ENCODE results near the gene KRTAP10-8.

Gene KRTAP10-8

GRCh38 chr21:44583800-44584147 is 28.1 kb upstream of the KRTAP10-8 start:
- DNase-seq (ENCODE audit: low spot score), result no peak
- Histone ChIP-seq H4K8ac (ENCODE audit: low read depth, low read length) (no peak overlapping the region), H2AFZ (ENCODE audit: low read length) (no peak overlapping the region), H2AK5ac (ENCODE audit: low read depth, low read length) (no peak overlapping the region), H4K91ac (ENCODE audit: low read depth, low read length, poor library complexity) (no peak overlapping the region), H3K18ac (ENCODE audit: low read length) (no peak overlapping the region), H3K27ac (replicated peaks; ENCODE audit: low read length) (no peak overlapping the region), H3K79me1 (ENCODE audit: low read depth, low read length) (no peaks in the 10 kb centered on the region), H3K23ac (ENCODE audit: low read depth, low read length, poor library complexity) (no peak overlapping the region), H3K9me3 (replicated peaks in 1 of 2; ENCODE audit: control insufficient read depth in 2 of 2, insufficient read depth in 1 of 2, low read depth in 1 of 2, low read length in 2 of 2) (peaks cover 2 to 6% of the 10 kb centered on the region in 2 donors), H3K9ac (ENCODE audit: low read depth, low read length, poor library complexity) (no peak overlapping the region), H3K4me2 (ENCODE audit: insufficient read depth, low read length, poor library complexity, severe bottlenecking) (no peak overlapping the region), H2BK12ac (ENCODE audit: low read length) (no peak overlapping the region), H3K27me3 (ENCODE audit: control insufficient read depth in 3 of 3, insufficient read depth in 3 of 3, low read depth in 1 of 3, low read length in 3 of 3) (peaks cover 0 to 6% (median 0%) of the 10 kb centered on the region in 3 experiments), H2BK15ac (ENCODE audit: low read length) (no peak overlapping the region), H3K4me3 (ENCODE audit: low read length in 2 of 2) (no peak overlapping the region), H3K14ac (ENCODE audit: low read length) (no peak overlapping the region), H3K4me1 (ENCODE audit: control insufficient read depth in 2 of 2, insufficient read depth in 1 of 2, low read depth in 1 of 2, low read length in 2 of 2) (no peaks in the 10 kb centered on the region), H2BK120ac (ENCODE audit: low read depth, low read length) (no peak overlapping the region), H2BK5ac (ENCODE audit: low read length) (no peak overlapping the region), H3K36me3 (replicated peaks in 1 of 2; ENCODE audit: control insufficient read depth in 2 of 2, insufficient read depth in 2 of 2, low read length in 2 of 2) (no peaks in the 10 kb centered on the region), H3K4ac (ENCODE audit: low read length) (no peak overlapping the region)
- WGBS, 2 donors (ENCODE audit: extremely low coverage in 2 of 2, insufficient read length in 2 of 2, insufficient replicate concordance in 1 of 2), result no CpG with 5 or more reads among the region's 6 CpGs

DNA sequence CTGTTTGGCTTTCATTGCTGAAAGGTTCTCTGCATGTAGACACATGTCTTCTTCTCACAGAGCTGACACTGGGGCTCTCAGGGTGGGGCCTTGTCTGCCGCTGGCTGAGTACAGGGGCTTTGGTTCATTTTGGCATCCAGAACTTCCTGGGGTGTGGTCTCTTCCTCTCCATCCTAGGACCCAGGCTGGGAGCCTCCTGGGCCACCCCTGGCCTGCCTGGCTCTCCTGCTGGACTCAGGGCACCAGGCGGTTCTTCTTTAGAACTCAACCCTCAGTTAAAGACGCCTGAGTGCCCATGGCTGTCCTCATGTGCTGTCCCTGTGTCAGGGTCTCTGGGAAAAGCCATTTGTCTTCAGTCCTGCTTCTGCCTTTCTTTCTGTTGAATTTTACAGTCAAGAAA is 26.0 kb upstream of the KRTAP10-8 start:
- Histone ChIP-seq H3K14ac (ENCODE audit: low read length) (no peak overlapping the region), H3K27ac (replicated peaks; ENCODE audit: low read length) (no peak overlapping the region), H3K4me1 (ENCODE audit: control insufficient read depth in 2 of 2, insufficient read depth in 1 of 2, low read depth in 1 of 2, low read length in 2 of 2) (no peaks in the 10 kb centered on the region), H2AFZ (ENCODE audit: low read length) (no peak overlapping the region), H3K36me3 (replicated peaks in 1 of 2; ENCODE audit: control insufficient read depth in 2 of 2, insufficient read depth in 2 of 2, low read length in 2 of 2) (no peaks in the 10 kb centered on the region), H3K4ac (ENCODE audit: low read length) (no peak overlapping the region), H2AK5ac (ENCODE audit: low read depth, low read length) (no peak overlapping the region), H2BK5ac (ENCODE audit: low read length) (no peak overlapping the region), H4K91ac (ENCODE audit: low read depth, low read length, poor library complexity) (no peak overlapping the region), H3K18ac (ENCODE audit: low read length) (no peak overlapping the region), H2BK12ac (ENCODE audit: low read length) (no peak overlapping the region), H3K23ac (ENCODE audit: low read depth, low read length, poor library complexity) (no peak overlapping the region), H3K79me1 (ENCODE audit: low read depth, low read length) (peaks cover 3% of the 10 kb centered on the region), H2BK120ac (ENCODE audit: low read depth, low read length) (no peak overlapping the region), H3K9me3 (replicated peaks in 1 of 2; ENCODE audit: control insufficient read depth in 2 of 2, insufficient read depth in 1 of 2, low read depth in 1 of 2, low read length in 2 of 2) (peaks cover 5 to 6% of the 10 kb centered on the region in 2 donors), H2BK15ac (ENCODE audit: low read length) (no peak overlapping the region), H3K27me3 (ENCODE audit: control insufficient read depth in 3 of 3, insufficient read depth in 3 of 3, low read depth in 1 of 3, low read length in 3 of 3) (peaks cover 0 to 6% (median 0%) of the 10 kb centered on the region in 3 experiments), H3K4me3 (ENCODE audit: low read length in 2 of 2) (no peak overlapping the region), H4K8ac (ENCODE audit: low read depth, low read length) (no peak overlapping the region), H3K4me2 (ENCODE audit: insufficient read depth, low read length, poor library complexity, severe bottlenecking) (no peak overlapping the region), H3K9ac (ENCODE audit: low read depth, low read length, poor library complexity) (no peak overlapping the region)
- DNase-seq (ENCODE audit: low spot score), result no peak
- no CpG with 5 or more reads among the region's 3 CpGs for WGBS, 2 donors (ENCODE audit: extremely low coverage in 2 of 2, insufficient read length in 2 of 2, insufficient replicate concordance in 1 of 2)

- no peak overlapping the region for H2BK12ac ChIP-seq (ENCODE audit: low read length)
- peak overlapping the region; percentile 90 for H2AK5ac ChIP-seq (ENCODE audit: low read depth, low read length)
- H4K91ac ChIP-seq (ENCODE audit: low read depth, low read length, poor library complexity), result no peak overlapping the region
- no peak for DNase-seq (ENCODE audit: low spot score)
- no peak overlapping the region for H4K8ac ChIP-seq (ENCODE audit: low read depth, low read length)
- peak overlapping the region; percentile 33 for H3K18ac ChIP-seq (ENCODE audit: low read length)
- H3K9ac ChIP-seq (ENCODE audit: low read depth, low read length, poor library complexity), result no peak overlapping the region
- no peak overlapping the region for H3K4me2 ChIP-seq (ENCODE audit: insufficient read depth, low read length, poor library complexity, severe bottlenecking)
- peaks cover 0 to 3% of the 10 kb centered on the region in 2 donors for H3K9me3 ChIP-seq (replicated peaks in 1 of 2; ENCODE audit: control insufficient read depth in 2 of 2, insufficient read depth in 1 of 2, low read depth in 1 of 2, low read length in 2 of 2)
- peaks cover 0 to 4% (median 0%) of the 10 kb centered on the region in 3 experiments for H3K27me3 ChIP-seq (ENCODE audit: control insufficient read depth in 3 of 3, insufficient read depth in 3 of 3, low read depth in 1 of 3, low read length in 3 of 3)
- H2BK15ac ChIP-seq (ENCODE audit: low read length), result peak overlapping the region; percentile 79
- peak overlapping the region; percentile 78 for H2BK120ac ChIP-seq (ENCODE audit: low read depth, low read length)
- H3K27ac ChIP-seq (replicated peaks; ENCODE audit: low read length), result no peak overlapping the region
- peaks cover 3% of the 10 kb centered on the region for H3K79me1 ChIP-seq (ENCODE audit: low read depth, low read length)
- no peak overlapping the region for H3K4ac ChIP-seq (ENCODE audit: low read length)
- no peak overlapping the region for H2BK5ac ChIP-seq (ENCODE audit: low read length)
- no peak overlapping the region for H3K14ac ChIP-seq (ENCODE audit: low read length)
- no CpG with 5 or more reads among the region's 2 CpGs for WGBS, 2 donors (ENCODE audit: extremely low coverage in 2 of 2, insufficient read length in 2 of 2, insufficient replicate concordance in 1 of 2)
- H3K23ac ChIP-seq (ENCODE audit: low read depth, low read length, poor library complexity), result no peak overlapping the region
- H2AFZ ChIP-seq (ENCODE audit: low read length), result no peak overlapping the region
- peaks cover 3 to 4% of the 10 kb centered on the region in 2 donors for H3K4me1 ChIP-seq (ENCODE audit: control insufficient read depth in 2 of 2, insufficient read depth in 1 of 2, low read depth in 1 of 2, low read length in 2 of 2)
- H3K4me3 ChIP-seq (ENCODE audit: low read length in 2 of 2), result no peak overlapping the region
- H3K36me3 ChIP-seq (replicated peaks in 1 of 2; ENCODE audit: control insufficient read depth in 2 of 2, insufficient read depth in 2 of 2, low read length in 2 of 2), result no peaks in the 10 kb centered on the region
Observed at GRCh38 chr21:44589094-44589493, 22.8 kb upstream of the KRTAP10-8 start.

DNA sequence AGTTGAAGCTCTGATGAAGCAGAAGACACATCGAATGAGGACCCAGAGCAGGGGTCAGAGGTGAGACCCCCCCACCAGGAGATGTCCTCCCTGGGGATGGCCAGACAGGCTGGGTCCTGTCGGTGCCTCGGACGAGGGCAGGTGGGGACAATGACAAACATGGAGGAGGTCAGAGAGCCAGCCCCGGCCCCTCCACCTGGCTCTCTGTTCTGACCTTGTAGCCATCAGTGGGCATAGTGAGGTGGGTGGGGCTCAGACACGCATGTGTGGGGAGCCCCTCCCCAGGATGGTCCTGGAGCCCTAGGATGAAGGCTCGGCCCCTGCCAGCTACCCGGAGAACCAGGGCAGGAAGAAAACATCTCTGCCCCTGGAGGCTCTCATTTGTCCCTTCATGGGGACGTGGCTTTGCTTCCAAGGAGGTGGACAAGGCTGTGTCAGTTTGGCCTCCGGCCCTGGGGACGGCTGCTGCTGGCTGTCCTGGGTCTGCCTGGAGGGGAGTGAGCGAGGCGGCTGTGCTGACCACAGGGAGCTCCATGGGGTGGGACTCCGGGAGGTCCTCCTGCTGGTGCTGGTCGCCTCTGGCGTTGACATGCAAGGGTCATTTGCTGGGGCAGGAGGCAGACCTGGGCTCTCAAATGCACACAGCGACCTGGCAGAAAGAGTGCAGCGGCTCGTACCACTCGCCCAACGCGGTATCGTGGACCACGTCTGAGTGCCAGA is 22.1 kb upstream of the KRTAP10-8 start:
- no peak overlapping the region for H3K9ac ChIP-seq (ENCODE audit: low read depth, low read length, poor library complexity)
- peaks cover 3 to 6% of the 10 kb centered on the region in 2 donors for H3K4me1 ChIP-seq (ENCODE audit: control insufficient read depth in 2 of 2, insufficient read depth in 1 of 2, low read depth in 1 of 2, low read length in 2 of 2)
- no peak overlapping the region for H3K27ac ChIP-seq (replicated peaks; ENCODE audit: low read length)
- peak overlapping the region; percentile 75 for H2BK12ac ChIP-seq (ENCODE audit: low read length)
- H3K4me2 ChIP-seq (ENCODE audit: insufficient read depth, low read length, poor library complexity, severe bottlenecking), result no peak overlapping the region
- peak overlapping the region; percentile 85 for H2BK5ac ChIP-seq (ENCODE audit: low read length)
- H2BK15ac ChIP-seq (ENCODE audit: low read length), result peak overlapping the region; percentile 79
- peak overlapping the region; percentile 59 for H4K8ac ChIP-seq (ENCODE audit: low read depth, low read length)
- peak overlapping the region; percentile 33 for H3K18ac ChIP-seq (ENCODE audit: low read length)
- H3K14ac ChIP-seq (ENCODE audit: low read length), result peak overlapping the region; percentile 76
- peaks cover 0 to 3% (median 0%) of the 10 kb centered on the region in 3 experiments for H3K27me3 ChIP-seq (ENCODE audit: control insufficient read depth in 3 of 3, insufficient read depth in 3 of 3, low read depth in 1 of 3, low read length in 3 of 3)
- H3K36me3 ChIP-seq (replicated peaks in 1 of 2; ENCODE audit: control insufficient read depth in 2 of 2, insufficient read depth in 2 of 2, low read length in 2 of 2), result no peaks in the 10 kb centered on the region
- DNase-seq (ENCODE audit: low spot score), result no peak
- no CpG with 5 or more reads among the region's 24 CpGs for WGBS, 2 donors (ENCODE audit: extremely low coverage in 2 of 2, insufficient read length in 2 of 2, insufficient replicate concordance in 1 of 2)
- H4K91ac ChIP-seq (ENCODE audit: low read depth, low read length, poor library complexity), result no peak overlapping the region
- H3K79me1 ChIP-seq (ENCODE audit: low read depth, low read length), result peaks cover 3% of the 10 kb centered on the region
- H2AFZ ChIP-seq (ENCODE audit: low read length), result no peak overlapping the region
- peaks cover 0 to 3% of the 10 kb centered on the region in 2 donors for H3K9me3 ChIP-seq (replicated peaks in 1 of 2; ENCODE audit: control insufficient read depth in 2 of 2, insufficient read depth in 1 of 2, low read depth in 1 of 2, low read length in 2 of 2)
- H3K4me3 ChIP-seq (ENCODE audit: low read length in 2 of 2), result no peak overlapping the region
- H2AK5ac ChIP-seq (ENCODE audit: low read depth, low read length), result peak overlapping the region; percentile 92
- peak overlapping the region; percentile 78 for H2BK120ac ChIP-seq (ENCODE audit: low read depth, low read length)
- H3K23ac ChIP-seq (ENCODE audit: low read depth, low read length, poor library complexity), result peak overlapping the region; percentile 57
- no peak overlapping the region for H3K4ac ChIP-seq (ENCODE audit: low read length)
